ENCODE data around the gene CNIH3.
"Not testable (repeated sequence)": the region's sequence is repeated elsewhere in the genome, so short reads cannot be mapped to it uniquely, and the experiment has no call there.

The CNIH3 gene

GRCh38 chr1:224644553-224645154, 28.5 kb downstream of the CNIH3 start:
- peak; percentile 35 to 64 for DNase-seq

DNA sequence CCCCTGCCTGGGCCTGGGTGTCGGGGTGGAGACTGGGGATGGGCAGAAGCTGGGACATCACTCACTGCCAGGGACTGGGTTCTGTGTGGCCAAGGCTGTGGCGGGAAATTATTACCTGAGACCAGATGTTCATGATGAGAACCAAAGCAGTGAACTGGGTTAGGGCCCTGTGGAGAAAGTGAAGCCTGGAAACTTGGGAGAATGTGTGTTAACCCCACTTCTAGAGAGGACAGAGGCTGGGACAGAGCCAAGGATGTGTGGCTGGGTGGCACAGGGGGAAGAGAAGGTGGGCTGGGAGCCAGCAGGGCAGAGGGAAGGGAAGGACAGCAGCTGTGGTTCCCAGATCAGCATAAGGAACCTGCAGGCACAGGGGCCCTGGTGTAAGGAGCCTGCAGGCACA, 31.3 kb downstream of the CNIH3 start:
- no peak for DNase-seq

- DNase-seq = no peak
Observed at GRCh38 chr1:224650290-224650689, 34.2 kb downstream of the CNIH3 start.

- no peak for DNase-seq
Observed at GRCh38 chr1:224651188-224651587, 35.1 kb downstream of the CNIH3 start.

DNA sequence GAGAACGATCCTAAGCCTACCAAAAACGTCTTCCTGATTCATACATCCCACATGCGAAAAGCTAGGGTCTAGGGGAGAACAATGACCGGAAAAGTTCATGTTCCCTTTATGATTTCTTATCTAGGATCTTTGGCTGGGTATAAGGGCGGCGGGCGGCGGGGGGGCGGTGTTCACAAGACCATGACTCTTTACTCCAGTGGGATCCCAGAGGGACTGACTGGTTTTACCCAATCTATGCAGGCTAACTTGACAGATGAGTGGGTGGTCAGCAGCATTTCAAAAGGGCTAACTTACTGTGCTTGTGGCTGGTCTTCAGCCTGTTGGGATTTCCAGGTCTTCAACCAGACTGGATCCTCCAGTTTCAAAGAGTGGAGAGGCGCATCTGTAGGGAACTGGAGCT, 40.3 kb downstream of the CNIH3 start:
- no peak for DNase-seq

DNA sequence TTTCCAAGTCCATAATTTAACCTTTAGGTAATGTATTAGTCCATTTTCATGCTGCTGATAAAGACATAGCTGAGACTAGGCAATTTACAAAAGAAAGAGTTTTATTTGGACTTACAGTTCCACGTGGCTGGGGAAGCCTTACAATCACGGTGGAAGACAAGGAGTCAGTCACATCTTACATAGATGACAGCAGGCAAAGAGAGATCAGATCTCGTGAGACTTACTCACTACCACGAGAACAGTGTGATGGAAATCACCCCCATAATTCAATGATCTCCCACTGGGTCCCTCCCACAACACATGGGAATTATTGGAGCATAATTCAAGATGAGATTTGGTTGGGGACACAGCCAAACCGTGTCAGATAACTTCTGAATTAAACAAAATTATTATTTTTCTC, 44.0 kb downstream of the CNIH3 start:
- DNase-seq = no peak

DNA sequence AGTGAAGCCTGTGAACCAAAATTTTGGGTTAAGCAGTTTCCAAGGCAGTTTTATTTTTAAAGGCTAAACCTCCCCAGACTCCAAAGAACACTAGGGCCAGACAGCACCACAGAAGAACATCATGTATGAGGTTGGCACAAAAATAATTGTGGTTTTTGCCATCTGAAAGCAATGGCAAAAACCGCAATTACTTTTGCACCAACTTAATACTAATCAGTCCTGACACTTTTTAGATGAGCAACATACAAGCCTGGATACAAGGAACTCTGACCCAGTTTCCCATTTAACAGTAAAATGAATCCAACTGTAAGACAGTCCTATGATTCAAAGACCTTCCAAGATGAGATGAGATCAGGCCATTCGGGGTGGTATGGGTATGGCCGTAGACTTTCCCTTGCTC, 46.8 kb downstream of the CNIH3 start:
- no peak for DNase-seq

- DNase-seq = no peak
Observed at GRCh38 chr1:224665016-224665415, 48.9 kb downstream of the CNIH3 start.

DNA sequence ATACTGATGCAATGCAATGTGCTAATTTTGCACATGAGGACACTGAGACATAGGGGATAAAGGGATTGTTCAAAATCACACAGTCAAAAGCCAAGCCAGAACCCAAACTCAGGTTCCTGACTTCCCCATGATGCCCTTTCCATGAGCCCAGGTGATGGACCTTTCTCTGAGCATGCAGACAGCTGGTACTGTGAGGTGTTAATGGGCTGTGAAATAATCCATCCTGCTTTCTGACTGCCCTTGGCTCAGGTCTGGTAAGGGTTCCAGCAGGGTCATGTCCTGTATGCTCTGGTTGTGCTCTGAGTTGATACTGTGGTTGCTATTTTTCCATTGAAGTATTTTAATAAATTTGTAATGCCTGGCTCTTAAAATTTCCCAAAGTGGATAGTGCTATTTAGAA, 50.0 kb downstream of the CNIH3 start:
- no peak for DNase-seq

- DNase-seq = no peak
Observed at GRCh38 chr1:224666913-224667312, 50.8 kb downstream of the CNIH3 start.

DNA sequence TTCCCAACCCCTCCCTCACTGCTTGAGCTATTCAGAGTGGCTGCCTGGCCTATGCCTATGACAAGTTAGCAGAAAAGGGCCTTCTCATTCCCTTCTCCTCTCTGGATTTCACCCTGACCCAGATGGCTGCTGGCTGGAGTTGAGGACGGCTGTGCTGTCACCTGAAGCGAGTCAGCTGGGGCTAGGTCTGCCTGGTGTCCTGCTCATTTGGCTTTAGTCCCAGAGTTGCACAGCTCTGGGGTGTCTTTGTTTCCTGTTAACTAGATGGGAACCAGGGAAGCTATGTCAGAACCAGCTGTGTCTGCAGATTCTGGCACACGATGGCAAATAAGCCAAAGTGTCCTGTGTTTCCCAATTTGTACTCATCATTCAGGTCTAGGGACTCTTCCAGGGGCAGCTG, 52.9 kb downstream of the CNIH3 start:
- DNase-seq = no peak

- DNase-seq = no peak
Observed at GRCh38 chr1:224669403-224669802, 53.3 kb downstream of the CNIH3 start.

DNA sequence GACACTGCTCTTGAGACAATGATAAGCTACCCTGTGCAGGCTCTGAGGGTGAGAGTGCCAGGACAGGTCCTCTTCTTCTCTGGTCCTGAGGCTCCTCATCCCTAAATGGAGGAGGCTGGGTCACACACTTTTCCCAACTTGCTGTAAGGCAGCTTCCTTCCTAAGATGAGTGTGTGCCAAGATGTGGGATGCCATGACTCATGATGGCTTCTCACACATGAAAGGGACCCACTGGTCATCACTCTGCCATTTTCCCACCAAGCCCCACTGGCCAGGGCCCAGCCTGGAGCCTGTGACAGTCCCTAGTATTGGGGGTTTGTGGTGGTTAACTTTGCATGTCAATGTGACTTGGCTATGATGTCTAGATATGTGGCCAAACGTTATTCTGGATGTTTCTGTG, 54.4 kb downstream of the CNIH3 start:
- DNase-seq = no peak

DNA sequence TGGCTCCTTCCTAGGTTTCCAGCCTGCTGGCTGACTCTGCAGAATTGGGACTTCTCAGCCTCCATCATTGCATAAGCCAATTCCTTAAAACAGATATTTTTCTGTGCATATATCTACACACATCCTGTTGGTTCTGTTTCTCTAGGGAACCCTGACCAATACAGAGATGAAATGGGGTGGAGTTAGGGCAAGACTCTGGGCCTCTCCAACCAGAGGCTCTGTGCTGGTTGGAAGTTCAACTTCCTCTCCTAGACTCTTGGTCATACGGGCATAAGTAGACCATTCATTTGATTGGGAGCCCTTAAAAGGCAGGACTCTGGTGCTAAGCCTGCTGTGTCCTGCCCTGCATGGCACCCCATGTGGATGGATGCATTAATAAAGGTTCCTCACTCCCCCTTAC, 55.0 kb downstream of the CNIH3 start:
- no peak for DNase-seq

- DNase-seq = no peak
Observed at GRCh38 chr1:224673141-224673540, 57.0 kb downstream of the CNIH3 start.

- no peak for DNase-seq
Observed at GRCh38 chr1:224675590-224675989, 59.5 kb downstream of the CNIH3 start.

GRCh38 chr1:224676551-224676950, 60.4 kb downstream of the CNIH3 start:
- DNase-seq = no peak

DNA sequence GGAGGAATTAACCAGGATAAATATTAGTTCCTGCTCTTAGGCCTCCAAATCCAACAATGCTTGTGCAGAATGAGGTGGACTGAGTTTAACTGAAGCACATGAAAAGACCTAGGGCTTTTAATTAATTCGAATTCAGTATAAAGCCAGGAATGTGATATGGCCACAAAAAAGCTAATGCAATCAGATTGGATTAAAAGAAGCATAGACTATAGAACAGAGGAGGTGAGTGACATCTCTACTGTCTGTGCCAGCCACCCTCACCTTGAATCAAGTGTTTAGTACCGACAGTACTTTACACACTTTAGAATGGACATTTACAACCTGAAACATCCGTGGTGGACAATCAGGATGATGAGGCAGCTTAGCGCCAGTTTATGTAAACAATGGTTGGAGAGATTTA, 62.1 kb downstream of the CNIH3 start:
- DNase-seq = no peak

DNA sequence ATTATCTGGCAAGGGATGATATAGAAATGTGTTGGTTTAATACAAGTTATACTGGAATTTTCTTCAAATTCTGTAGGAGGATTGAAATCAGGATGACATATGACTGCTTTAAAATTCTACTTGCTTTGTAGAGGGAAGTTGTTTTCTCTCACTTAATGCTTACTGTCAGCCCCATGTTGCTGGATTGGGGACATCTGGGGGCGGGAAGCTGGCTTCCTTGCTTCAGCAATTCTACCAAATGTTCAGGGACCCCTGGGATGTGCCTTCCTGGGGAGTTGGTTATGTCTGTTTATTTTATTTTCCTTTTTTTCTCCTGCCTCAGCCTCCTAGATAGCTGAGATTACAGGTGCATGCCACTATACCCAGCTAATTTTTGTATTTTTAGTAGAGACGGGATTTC, 63.5 kb downstream of the CNIH3 start:
- no peak for DNase-seq

DNA sequence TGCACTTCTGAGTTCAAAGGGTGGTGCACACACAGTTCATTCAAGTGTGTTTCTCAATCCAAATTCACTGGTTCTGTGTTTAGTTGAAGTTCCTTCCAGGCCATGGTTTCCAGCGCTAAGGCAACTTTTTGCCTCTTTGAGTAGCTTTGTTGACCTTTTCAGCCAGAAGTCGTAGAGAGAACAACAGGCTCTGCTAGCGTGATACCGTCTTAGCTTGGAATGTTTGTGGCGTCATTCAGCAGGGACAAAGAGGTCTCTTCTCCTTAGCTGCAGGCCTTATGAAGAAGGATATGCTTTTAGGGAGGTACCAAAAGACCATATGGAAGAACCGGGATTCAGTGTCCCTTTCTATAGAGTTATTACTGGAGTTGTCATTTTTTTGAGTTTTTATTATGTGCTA, 65.7 kb downstream of the CNIH3 start:
- no peak for DNase-seq

DNA sequence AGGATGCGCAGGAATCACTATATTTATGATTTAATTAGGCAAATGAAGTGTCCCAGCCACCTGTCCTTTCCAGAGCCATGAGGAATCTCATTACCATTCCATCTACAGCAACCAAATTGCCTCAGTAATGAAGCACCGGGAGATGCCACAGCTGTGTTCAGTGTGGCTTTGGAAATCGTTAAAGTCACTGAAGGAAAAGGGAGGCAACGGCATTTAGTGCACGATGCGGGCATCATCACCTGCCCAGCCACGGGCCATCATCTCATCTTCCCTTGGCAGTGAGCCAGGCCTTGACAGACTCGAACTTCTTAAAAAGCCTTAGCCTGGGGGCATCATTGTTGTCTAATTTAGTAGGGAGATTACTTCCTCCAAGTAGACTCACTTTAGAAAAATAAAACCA, 67.8 kb downstream of the CNIH3 start:
- DNase-seq = no peak

DNA sequence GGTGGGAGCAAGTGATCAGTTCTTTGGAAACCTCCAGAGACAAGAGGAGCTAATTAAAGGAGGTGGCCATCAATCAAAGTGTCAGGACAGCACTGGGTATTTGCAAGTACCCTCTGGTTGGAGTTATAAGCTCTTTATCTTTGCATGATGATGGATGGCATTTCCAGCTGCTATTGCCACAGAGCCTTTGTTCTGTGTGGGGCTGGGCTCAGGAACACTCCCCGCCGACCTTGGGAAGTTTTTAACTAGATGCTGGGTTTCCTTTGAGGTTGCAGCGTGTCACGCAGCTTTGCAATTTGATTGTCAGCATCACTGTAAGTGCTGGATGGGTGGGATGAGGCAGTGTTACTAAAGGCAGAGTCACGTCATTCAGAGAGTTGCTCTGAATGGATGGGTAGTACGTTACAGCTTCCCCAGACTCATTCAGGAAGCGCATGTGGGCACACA, 68.9 kb downstream of the CNIH3 start:
- no peak for DNase-seq

DNA sequence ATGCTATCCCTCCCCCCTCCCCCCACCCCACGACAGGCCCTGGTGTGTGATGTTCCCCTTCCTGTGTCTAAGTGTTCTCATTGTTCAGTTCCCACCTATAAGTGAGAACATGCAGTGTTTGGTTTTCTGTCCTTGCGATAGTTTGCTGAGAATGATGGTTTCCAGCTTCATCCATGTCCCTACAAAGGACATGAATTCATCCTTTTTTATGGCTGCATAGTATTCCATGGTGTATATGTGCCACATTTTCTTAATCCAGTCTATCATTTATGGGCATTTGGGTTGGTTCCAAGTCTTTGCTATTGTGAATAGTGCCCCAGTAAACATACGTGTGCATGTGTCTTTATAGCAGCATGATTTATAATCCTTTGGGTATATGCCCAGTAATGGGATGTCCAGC, 70.0 kb downstream of the CNIH3 start:
- DNase-seq = not testable (repeated sequence)

GRCh38 chr1:224687465-224687864, 71.3 kb downstream of the CNIH3 start:
- DNase-seq = no peak

DNA sequence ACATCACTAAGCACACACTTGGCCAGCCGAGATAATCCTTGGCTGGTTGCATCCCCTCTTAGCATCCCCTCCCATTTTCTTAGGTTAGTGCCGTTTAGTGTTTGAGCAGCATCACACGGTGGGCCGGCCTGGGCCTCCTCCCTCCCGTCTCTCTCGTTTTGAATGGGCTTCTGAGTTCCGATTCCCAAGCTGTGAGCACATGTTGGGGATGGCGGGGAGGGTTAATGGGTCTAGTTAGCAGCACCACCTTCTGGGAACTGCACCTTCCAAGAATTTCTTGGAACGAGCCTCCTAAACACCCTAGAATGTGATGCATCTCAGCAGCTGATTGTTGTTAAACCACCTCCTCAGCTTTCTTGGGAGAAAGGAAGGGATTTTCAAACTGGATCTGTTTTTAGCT, 73.3 kb downstream of the CNIH3 start:
- DNase-seq = no peak

DNA sequence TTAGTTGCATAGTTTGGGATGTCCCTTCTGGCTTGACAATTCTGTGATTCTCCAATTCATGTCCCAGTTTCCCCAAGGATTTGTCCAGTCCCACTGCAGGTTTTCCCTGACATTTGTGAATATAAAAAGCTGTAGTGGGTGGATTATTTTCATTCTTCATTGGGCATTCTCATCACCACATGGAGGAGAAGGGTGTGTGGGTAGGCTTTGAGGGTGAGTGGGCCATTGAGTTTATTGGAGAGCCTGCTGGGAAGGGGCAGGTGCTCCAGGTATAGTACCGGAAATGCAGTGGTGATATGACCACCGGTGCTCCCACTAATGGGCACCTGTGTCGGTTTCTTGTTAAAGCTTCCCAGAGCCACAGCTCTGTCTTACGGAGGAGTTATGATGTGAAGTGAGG, 74.5 kb downstream of the CNIH3 start:
- no peak for DNase-seq
